ENCODE measurements around the gene DCDC2C.

Gene DCDC2C

DNA sequence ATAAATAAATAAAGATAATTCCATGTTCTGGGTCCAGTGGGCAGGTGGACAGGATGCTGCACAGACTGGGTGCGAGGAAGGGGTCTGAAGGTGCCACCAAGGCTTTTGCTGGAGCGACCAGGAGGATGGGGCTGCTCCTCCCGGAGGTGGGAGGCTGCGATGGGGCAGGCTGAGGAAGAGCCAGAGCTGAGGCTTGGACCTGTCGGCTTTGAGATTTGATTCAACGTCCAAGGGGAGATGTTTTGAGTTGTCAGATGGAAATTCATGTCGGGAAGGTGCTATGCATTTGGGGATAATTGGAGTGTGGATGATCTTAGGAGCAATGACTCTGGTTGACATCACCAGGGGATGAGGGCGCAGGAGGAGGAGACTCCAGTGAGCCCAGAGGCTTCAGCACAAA, 33.7 kb upstream of the DCDC2C start:
- TF ChIP-seq POLR2AphosphoS5 (IDR thresholded peaks at IDR 0.05; ENCODE audit: low read depth, low read length), result no peak

- no peak for TF ChIP-seq SIN3A (IDR thresholded peaks at IDR 0.05; ENCODE audit: borderline replicate concordance, insufficient read depth, low read length)
- no peak for TF ChIP-seq POLR2AphosphoS5 (IDR thresholded peaks at IDR 0.05; ENCODE audit: low read depth, low read length)
- no peak for TF ChIP-seq REST (IDR thresholded peaks at IDR 0.05; ENCODE audit: insufficient read depth in 1 of 2, low read depth in 2 of 2, low read length in 2 of 2)
- TF ChIP-seq TAF1 (IDR thresholded peaks at IDR 0.05; ENCODE audit: borderline replicate concordance, insufficient read depth, low read length), result no peak
These were observed 33.0 kb upstream of the DCDC2C start for GRCh38 chr2:3670376-3670775.

GRCh38 chr2:3670941-3671340, 32.4 kb upstream of the DCDC2C start:
- TF ChIP-seq FOXP2 (optimal IDR thresholded peaks at IDR 0.05; ENCODE audit: borderline replicate concordance, extremely low read depth, extremely low read length, insufficient read depth) (no peak), POLR2AphosphoS5 (IDR thresholded peaks at IDR 0.05; ENCODE audit: low read depth, low read length) (no peak), TAF1 (IDR thresholded peaks at IDR 0.05; ENCODE audit: borderline replicate concordance, insufficient read depth, low read length) (no peak), REST (IDR thresholded peaks at IDR 0.05; ENCODE audit: insufficient read depth in 1 of 2, low read depth in 2 of 2, low read length in 2 of 2) (no peak), SIN3A (IDR thresholded peaks at IDR 0.05; ENCODE audit: borderline replicate concordance, insufficient read depth, low read length) (no peak)

GRCh38 chr2:3672861-3673678, 30.3 kb upstream of the DCDC2C start:
- TF ChIP-seq REST (IDR thresholded peaks at IDR 0.05; ENCODE audit: insufficient read depth in 1 of 2, low read depth in 2 of 2, low read length in 2 of 2), result no peak
- TF ChIP-seq SIN3A (IDR thresholded peaks at IDR 0.05; ENCODE audit: borderline replicate concordance, insufficient read depth, low read length), result no peak

DNA sequence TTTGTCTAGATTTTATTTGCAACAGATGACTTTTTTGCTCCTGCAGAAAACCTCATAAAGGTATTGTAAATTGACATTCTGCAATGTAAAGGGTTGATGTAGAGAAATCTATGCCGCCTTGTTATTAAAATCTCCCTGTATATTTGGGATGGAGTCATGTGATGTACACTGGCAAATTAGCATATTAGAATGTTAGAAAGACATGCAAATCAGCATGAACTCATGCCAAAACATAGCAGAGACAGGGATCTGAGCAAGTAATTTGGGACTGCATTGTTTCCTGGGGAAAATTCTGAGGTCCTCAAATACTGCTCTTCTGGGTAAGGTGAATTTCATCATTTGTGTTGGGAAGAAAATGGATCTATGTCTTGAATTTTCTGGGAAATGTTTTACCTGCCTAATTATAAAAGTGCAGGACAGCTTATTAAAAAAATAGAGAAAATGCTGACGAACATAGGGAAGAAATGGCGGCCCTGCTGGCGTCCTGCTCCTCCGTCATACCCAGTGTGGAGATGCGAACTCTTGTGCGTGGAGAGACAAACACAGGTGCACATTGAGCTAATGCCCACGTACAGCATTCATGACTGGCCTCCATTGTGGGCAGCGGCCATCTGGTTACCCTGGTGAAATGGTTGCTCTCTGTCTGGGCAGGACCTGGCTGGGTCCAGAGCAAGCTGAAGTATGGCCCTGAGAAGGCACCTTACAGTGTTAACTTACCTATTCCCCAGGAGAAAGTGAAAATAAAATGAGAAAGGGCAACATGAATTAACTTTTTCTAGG, 29.1 kb upstream of the DCDC2C start:
- TF ChIP-seq FOXP2 (optimal IDR thresholded peaks at IDR 0.05; ENCODE audit: borderline replicate concordance, extremely low read depth, extremely low read length, insufficient read depth), result no peak
- TF ChIP-seq REST (IDR thresholded peaks at IDR 0.05; ENCODE audit: insufficient read depth in 1 of 2, low read depth in 2 of 2, low read length in 2 of 2), result no peak
- TF ChIP-seq SIN3A (IDR thresholded peaks at IDR 0.05; ENCODE audit: borderline replicate concordance, insufficient read depth, low read length), result no peak
- TF ChIP-seq TAF1 (IDR thresholded peaks at IDR 0.05; ENCODE audit: borderline replicate concordance, insufficient read depth, low read length), result no peak
- no peak for TF ChIP-seq POLR2AphosphoS5 (IDR thresholded peaks at IDR 0.05; ENCODE audit: low read depth, low read length)

Measured in PFSK-1 (cell line).